ENCODE results near the gene PPP1R1C. TPM values are rescaled to one million over a fixed set of nuclear protein-coding genes. Genes with fewer than 3 reads are reported as not detected.

PPP1R1C gene
- total RNA-seq, 2 donors from 2014 or later: 7.3 TPM; not detected in 1

GRCh38 chr2:182062329-182062972, 76.8 kb downstream of the PPP1R1C start:
- no peak overlapping the region for H3K4me3 ChIP-seq
- no peak for TF ChIP-seq POLR2A (IDR thresholded peaks at IDR 0.05)
- TF ChIP-seq, protein P1, sequence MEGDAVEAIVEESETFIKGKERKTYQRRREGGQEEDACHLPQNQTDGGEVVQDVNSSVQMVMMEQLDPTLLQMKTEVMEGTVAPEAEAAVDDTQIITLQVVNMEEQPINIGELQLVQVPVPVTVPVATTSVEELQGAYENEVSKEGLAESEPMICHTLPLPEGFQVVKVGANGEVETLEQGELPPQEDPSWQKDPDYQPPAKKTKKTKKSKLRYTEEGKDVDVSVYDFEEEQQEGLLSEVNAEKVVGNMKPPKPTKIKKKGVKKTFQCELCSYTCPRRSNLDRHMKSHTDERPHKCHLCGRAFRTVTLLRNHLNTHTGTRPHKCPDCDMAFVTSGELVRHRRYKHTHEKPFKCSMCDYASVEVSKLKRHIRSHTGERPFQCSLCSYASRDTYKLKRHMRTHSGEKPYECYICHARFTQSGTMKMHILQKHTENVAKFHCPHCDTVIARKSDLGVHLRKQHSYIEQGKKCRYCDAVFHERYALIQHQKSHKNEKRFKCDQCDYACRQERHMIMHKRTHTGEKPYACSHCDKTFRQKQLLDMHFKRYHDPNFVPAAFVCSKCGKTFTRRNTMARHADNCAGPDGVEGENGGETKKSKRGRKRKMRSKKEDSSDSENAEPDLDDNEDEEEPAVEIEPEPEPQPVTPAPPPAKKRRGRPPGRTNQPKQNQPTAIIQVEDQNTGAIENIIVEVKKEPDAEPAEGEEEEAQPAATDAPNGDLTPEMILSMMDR (IDR thresholded peaks at IDR 0.05): no peak
- DNase-seq (no peak), ATAC-seq (no peak)
- H3K27ac ChIP-seq: no peak overlapping the region
- no peaks in the 10 kb centered on the region for H3K36me3 ChIP-seq (replicated peaks in 1 of 2; ENCODE audit: insufficient read depth in 1 of 2, low read depth in 2 of 2)
- no peaks in the 10 kb centered on the region for H3K9me3 ChIP-seq
- intact Hi-C loops (cut with DNase I): no loop called here
- H3K27me3 ChIP-seq: no peaks in the 10 kb centered on the region
- no peaks in the 10 kb centered on the region for H3K4me1 ChIP-seq
- WGBS, 2 donors: 32 to 39% methylated on average over 3 of the region's 3 CpGs

GRCh38 chr2:182064019-182064778, 78.5 kb downstream of the PPP1R1C start:
- 91 to 96% methylated on average over 3 of the region's 3 CpGs for WGBS, 2 donors
- DNase-seq: no peak

DNA sequence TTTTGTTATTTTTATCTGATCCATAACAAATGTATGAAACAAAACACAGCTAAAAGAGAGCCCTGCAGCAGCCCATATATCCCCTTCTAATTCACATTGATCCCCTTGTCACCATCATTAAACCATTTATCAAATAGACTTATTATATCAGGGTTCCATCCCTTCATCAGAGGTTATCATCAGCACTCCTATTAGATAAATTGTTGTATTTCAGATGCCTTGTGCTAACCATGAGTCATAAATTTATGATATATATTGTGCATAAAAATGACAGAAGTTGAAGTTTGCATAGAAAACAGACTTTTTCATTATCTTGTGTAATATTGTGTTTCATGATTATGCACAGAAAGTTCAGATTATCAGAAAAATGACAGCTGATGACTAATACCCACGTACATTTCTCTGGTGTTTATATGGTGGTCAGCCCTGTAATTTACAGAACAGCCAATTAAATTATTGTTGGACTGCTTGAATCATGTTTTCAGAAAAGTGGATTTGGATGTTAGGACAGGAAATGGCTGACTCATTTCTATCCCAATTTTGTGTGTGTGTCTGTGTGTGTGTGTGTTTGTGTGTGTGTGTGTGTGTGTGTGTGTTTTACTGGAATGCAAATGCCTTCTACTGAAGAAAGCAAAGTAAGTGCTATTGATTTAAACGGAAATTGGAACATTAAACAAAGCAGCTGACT, 80.9 kb downstream of the PPP1R1C start:
- no peak overlapping the region for H3K4me3 ChIP-seq
- 49 to 63% methylated on average over 2 of the region's 2 CpGs for WGBS, 2 donors
- H3K36me3 ChIP-seq (replicated peaks in 1 of 2; ENCODE audit: insufficient read depth in 1 of 2, low read depth in 2 of 2): no peaks in the 10 kb centered on the region
- no peaks in the 10 kb centered on the region for H3K9me3 ChIP-seq
- DNase-seq (no peak), ATAC-seq (no peak)
- H3K27ac ChIP-seq: no peak overlapping the region
- no peaks in the 10 kb centered on the region for H3K4me1 ChIP-seq
- intact Hi-C loops (cut with DNase I): no loop called here
- no peaks in the 10 kb centered on the region for H3K27me3 ChIP-seq
- TF ChIP-seq, protein P1 (IDR thresholded peaks at IDR 0.05): no peak
- no peak for TF ChIP-seq POLR2A (IDR thresholded peaks at IDR 0.05)

More at GRCh38 chr2:182064019-182064778, 78.5 kb downstream of the PPP1R1C start:
- Histone ChIP-seq H3K9me3 (no peaks in the 10 kb centered on the region), H3K4me1 (no peaks in the 10 kb centered on the region), H3K4me3 (no peak overlapping the region), H3K36me3 (replicated peaks in 1 of 2; ENCODE audit: insufficient read depth in 1 of 2, low read depth in 2 of 2) (no peaks in the 10 kb centered on the region), H3K27me3 (no peaks in the 10 kb centered on the region), H3K27ac (no peak overlapping the region)
- intact Hi-C loops (cut with DNase I): no loop called here
- ATAC-seq: no peak
- TF ChIP-seq, protein P1 (IDR thresholded peaks at IDR 0.05): no peak
- no peak for TF ChIP-seq POLR2A (IDR thresholded peaks at IDR 0.05)

DNA sequence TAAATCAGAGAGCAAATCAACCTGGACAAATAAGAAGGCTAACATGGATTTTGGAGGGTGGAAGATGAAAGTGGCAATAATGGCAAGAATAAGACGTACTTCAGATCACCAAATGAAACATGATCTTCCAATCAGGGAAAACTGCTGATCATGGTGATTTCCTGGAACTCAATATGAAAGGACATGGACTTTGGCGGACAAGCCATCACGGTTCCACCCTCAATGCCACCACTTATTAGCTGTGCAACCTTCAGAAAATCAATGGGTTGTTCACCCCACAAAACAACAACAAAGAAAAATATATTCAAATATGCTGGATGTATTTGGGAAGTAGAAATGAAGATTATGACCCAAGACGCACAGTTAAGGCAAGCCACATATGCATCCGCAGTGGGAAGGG, 81.7 kb downstream of the PPP1R1C start:
- Histone ChIP-seq H3K36me3 (replicated peaks in 1 of 2; ENCODE audit: insufficient read depth in 1 of 2, low read depth in 2 of 2) (no peaks in the 10 kb centered on the region), H3K4me3 (no peak overlapping the region), H3K9me3 (no peaks in the 10 kb centered on the region), H3K27me3 (no peaks in the 10 kb centered on the region), H3K27ac (no peak overlapping the region), H3K4me1 (no peaks in the 10 kb centered on the region)
- WGBS, 2 donors: 94 to 97% methylated on average over 5 of the region's 5 CpGs
- TF ChIP-seq, protein P1 (IDR thresholded peaks at IDR 0.05): no peak
- TF ChIP-seq POLR2A (IDR thresholded peaks at IDR 0.05): no peak
- no peak for DNase-seq
- no peak for ATAC-seq
- intact Hi-C loops (cut with DNase I): no loop called here
